HepG2 (cell line): ENCODE results near the gene TRAPPC12.

ENCODE experiments used
- CBX2 ChIP-seq, 2 experiments: fragments of 200-600 bp in 1 of 2; sonication (generic); formaldehyde crosslinking in 1 of 2; IDR thresholded peaks; 2 replicates each; pipeline versions ENCODE4 v1.7.0 to v1.8.1; 2018 to 2022; ENCODE audit warnings: low read depth in 2 of 2, low read length in 1 of 2, mild to moderate bottlenecking in 1 of 2, missing genetic modification reagents in 1 of 2
- EP300 ChIP-seq, 3 experiments: sonication (generic) in 1 of 3; formaldehyde crosslinking in 1 of 3; IDR thresholded peaks; 2 replicates each; pipeline versions ENCODE4 v1.5.1 to v1.6.1; 2011 to 2020; ENCODE audit warnings: low read depth in 2 of 3, low read length in 2 of 3, borderline replicate concordance in 1 of 3, improper control_type of control experiment in 1 of 3, mild to moderate bottlenecking in 1 of 3, missing genetic modification reagents in 1 of 3, moderate library complexity in 1 of 3
- FOXA1 ChIP-seq, 2 experiments: fragments of 450-650 bp in 1 of 2; sonication (generic) in 1 of 2; formaldehyde crosslinking in 1 of 2; IDR thresholded peaks; 2 replicates each; pipeline versions ENCODE4 v1.4.0 to v1.6.1; 2016 to 2020; ENCODE audit warnings: missing genetic modification reagents in 1 of 2
- GABPA ChIP-seq, 2 experiments: IDR thresholded peaks; 2 replicates each; pipeline ENCODE4 v1.6.1; 2011 to 2016; ENCODE audit warnings: low read depth in 2 of 2, low read length in 1 of 2, missing biosample characterization in 1 of 2, missing genetic modification characterization in 1 of 2
- IKZF1 ChIP-seq: fragments of 450-650 bp; IDR thresholded peaks from 2 replicates; pipeline ENCODE4 v1.7.1; 2016
- KLF9 ChIP-seq: IDR thresholded peaks from 2 replicates; pipeline ENCODE4 v1.6.1; 2016; ENCODE audit warnings: low read depth
- REST ChIP-seq, 2 experiments: IDR thresholded peaks; 2 replicates each; pipeline ENCODE4 v1.6.1; 2011 to 2012; ENCODE audit warnings: low read length in 2 of 2, borderline replicate concordance in 1 of 2, low read depth in 1 of 2, mild to moderate bottlenecking in 1 of 2, moderate library complexity in 1 of 2
- RXRA ChIP-seq: sonication (generic); formaldehyde crosslinking; IDR thresholded peaks from 2 replicates; pipeline ENCODE4 v1.5.1; 2020; ENCODE audit warnings: missing genetic modification reagents
- SRF ChIP-seq: IDR thresholded peaks from 2 replicates; pipeline ENCODE4 v1.6.1; 2011; ENCODE audit warnings: mild to moderate bottlenecking, low read depth, low read length, moderate library complexity
- ZSCAN12 ChIP-seq: sonication (generic); formaldehyde crosslinking; IDR thresholded peaks from 2 replicates; pipeline ENCODE4 v1.9.0; 2021; ENCODE audit warnings: mild to moderate bottlenecking, missing genetic modification reagents

- no peak for TF ChIP-seq ZSCAN12
- TF ChIP-seq CBX2 (IDR thresholded peaks at IDR 0.05; ENCODE audit: low read depth, low read length) = no peak
- TF ChIP-seq CBX2 (CRISPR knock-in tag; IDR thresholded peaks at IDR 0.05; ENCODE audit: low read depth) = no peak
- no peak for TF ChIP-seq EP300 (IDR thresholded peaks at IDR 0.05; ENCODE audit: low read depth in 2 of 2, low read length in 2 of 2)
- no peak for TF ChIP-seq EP300 (CRISPR knock-in tag; IDR thresholded peaks at IDR 0.05; ENCODE audit: borderline replicate concordance)
- TF ChIP-seq GABPA (IDR thresholded peaks at IDR 0.05; ENCODE audit: low read depth, low read length) = no peak
- no peak for TF ChIP-seq GABPA (CRISPR knock-in tag; IDR thresholded peaks at IDR 0.05; ENCODE audit: low read depth)
- TF ChIP-seq KLF9 (CRISPR knock-in tag) = no peak
- no peak for TF ChIP-seq RXRA (CRISPR knock-in tag)
- TF ChIP-seq IKZF1 = no peak
- TF ChIP-seq FOXA1 (IDR thresholded peaks at IDR 0.05) = no peak
- TF ChIP-seq FOXA1 (CRISPR knock-in tag; IDR thresholded peaks at IDR 0.05) = no peak
- TF ChIP-seq SRF = no peak
- TF ChIP-seq REST (IDR thresholded peaks at IDR 0.05; ENCODE audit: borderline replicate concordance in 1 of 2, low read depth in 1 of 2, low read length in 2 of 2) = no peak
These were observed 53.8 kb downstream of the TRAPPC12 start for GRCh38 chr2:3433339-3433699.
